Suprapubic skin (tissue), 4 donors: ENCODE measurements around the gene SND1. TPM values are rescaled to one million over a fixed set of nuclear protein-coding genes. Genes with fewer than 3 reads are reported as not detected.

Experiments
- DNase-seq, 2 donors: peaks; one replicate each; pipeline ENCODE4 v3.0.0-alpha.2; 2019; ENCODE audit warnings: low spot score in 2 of 2
- H3K27ac ChIP-seq: fragments of 200-600 bp; sonication (generic); one replicate; pipeline ENCODE4 v1.5.1; 2019
- H3K27me3 ChIP-seq: fragments of 200-600 bp; sonication (generic); one replicate; pipeline ENCODE4 v1.5.1; 2019
- H3K36me3 ChIP-seq: fragments of 200-600 bp; sonication (generic); one replicate; pipeline ENCODE4 v1.5.1; 2019
- H3K4me1 ChIP-seq: fragments of 200-600 bp; sonication (generic); one replicate; pipeline ENCODE4 v1.5.1; 2019
- H3K4me3 ChIP-seq: fragments of 200-600 bp; sonication (generic); one replicate; pipeline ENCODE4 v1.5.1; 2019; ENCODE audit warnings: mild to moderate bottlenecking
- H3K9me3 ChIP-seq: fragments of 200-600 bp; sonication (generic); one replicate; pipeline ENCODE4 v1.5.1; 2019
- CTCF ChIP-seq, 2 donors: fragments of 200-600 bp in 1 of 2; fragments of 450-650 bp in 1 of 2; sonication (generic) in 1 of 2; IDR thresholded peaks; one replicate each; pipeline ENCODE4 v1.5.1; 2016 to 2019; ENCODE audit warnings: antibody characterized with exemption in 2 of 2, mild to moderate bottlenecking in 1 of 2, moderate library complexity in 1 of 2
- EP300 ChIP-seq: sonication (generic); formaldehyde crosslinking; IDR thresholded peaks from one replicate; pipeline ENCODE4 v1.6.1; 2017; ENCODE audit warnings: antibody characterized with exemption
- POLR2A ChIP-seq, 2 donors: fragments of 450-650 bp; IDR thresholded peaks; one replicate each; pipeline ENCODE4 v1.6.1; 2017; ENCODE audit warnings: antibody characterized with exemption in 2 of 2, mild to moderate bottlenecking in 2 of 2, moderate library complexity in 2 of 2
- POLR2AphosphoS5 ChIP-seq, 3 donors: sonication (generic); formaldehyde crosslinking; IDR thresholded peaks; one replicate each; pipeline ENCODE4 v1.6.1; 2017; ENCODE audit warnings: antibody characterized with exemption in 3 of 3
- WGBS: methylation state at CpG from one replicate; pipeline ENCODE4 v1.1.5; 2018; 5-methylcytosine and 5-hydroxymethylcytosine counted together
- total RNA-seq, 4 donors: library from RNA; depleted of rRNA; stranded (reverse); fragments of >200 nt; gene quantifications; one replicate each; pipeline ENCODE4 v1.1.0, GENCODE V29; 2016

The SND1 gene
- total RNA-seq, 4 donors from 2014 or later = 72.2 to 99.8 (median 77.2) TPM

- DNase-seq = no peak
- Histone ChIP-seq H3K9me3 (no peaks in the 10 kb centered on the region), H3K4me3 (no peak overlapping the region), H3K4me1 (peaks cover 5% of the 10 kb centered on the region), H3K27me3 (no peaks in the 10 kb centered on the region), H3K36me3 (peaks cover 27% of the 10 kb centered on the region), H3K27ac (no peak overlapping the region)
- 82% methylated on average over 3 of the region's 3 CpGs for WGBS
- TF ChIP-seq POLR2A (IDR thresholded peaks at IDR 0.05) = no peak
- no peak for TF ChIP-seq EP300
- no peak for TF ChIP-seq CTCF (IDR thresholded peaks at IDR 0.05)
- no peak for TF ChIP-seq POLR2AphosphoS5 (IDR thresholded peaks at IDR 0.05)
These were observed 275.3 kb downstream of the SND1 start for GRCh38 chr7:127927348-127927696.

GRCh38 chr7:127928222-127928621 is 276.2 kb downstream of the SND1 start:
- TF ChIP-seq POLR2AphosphoS5 (IDR thresholded peaks at IDR 0.05) (no peak), EP300 (no peak), CTCF (IDR thresholded peaks at IDR 0.05) (no peak), POLR2A (IDR thresholded peaks at IDR 0.05) (no peak)
- H3K27me3 ChIP-seq = no peaks in the 10 kb centered on the region
- H3K4me1 ChIP-seq = peaks cover 5% of the 10 kb centered on the region
- H3K4me3 ChIP-seq = no peak overlapping the region
- 100% methylated on average over 3 of the region's 3 CpGs for WGBS
- H3K36me3 ChIP-seq = peaks cover 27% of the 10 kb centered on the region
- no peak overlapping the region for H3K27ac ChIP-seq
- no peak for DNase-seq
- no peaks in the 10 kb centered on the region for H3K9me3 ChIP-seq

- Histone ChIP-seq H3K9me3 (no peaks in the 10 kb centered on the region), H3K27me3 (no peaks in the 10 kb centered on the region), H3K4me1 (peaks cover 5% of the 10 kb centered on the region), H3K4me3 (no peak overlapping the region), H3K36me3 (peaks cover 27% of the 10 kb centered on the region), H3K27ac (no peak overlapping the region)
- DNase-seq = no peak
- TF ChIP-seq CTCF (IDR thresholded peaks at IDR 0.05) (no peak), POLR2A (IDR thresholded peaks at IDR 0.05) (no peak)
- WGBS = 83% methylated on average over 6 of the region's 6 CpGs
These were observed 276.9 kb downstream of the SND1 start for GRCh38 chr7:127928852-127929251.

GRCh38 chr7:127930341-127931328 is 278.6 kb downstream of the SND1 start:
- no peak overlapping the region for H3K4me3 ChIP-seq
- H3K27ac ChIP-seq = no peak overlapping the region
- no peak for DNase-seq
- peaks cover 5% of the 10 kb centered on the region for H3K4me1 ChIP-seq
- WGBS = 96% methylated on average over 3 of the region's 3 CpGs
- no peak for TF ChIP-seq POLR2AphosphoS5 (IDR thresholded peaks at IDR 0.05)
- no peak for TF ChIP-seq EP300
- TF ChIP-seq POLR2A (IDR thresholded peaks at IDR 0.05) = no peak
- no peak for TF ChIP-seq CTCF (IDR thresholded peaks at IDR 0.05)
- no peaks in the 10 kb centered on the region for H3K27me3 ChIP-seq
- H3K36me3 ChIP-seq = peaks cover 27% of the 10 kb centered on the region
- H3K9me3 ChIP-seq = no peaks in the 10 kb centered on the region

- no peak for DNase-seq
- 100% methylated on average over 1 of the region's 1 CpG for WGBS
These were observed 280.1 kb downstream of the SND1 start for GRCh38 chr7:127932076-127932475.

More at GRCh38 chr7:127932076-127932475, 280.1 kb downstream of the SND1 start:
- TF ChIP-seq CTCF (IDR thresholded peaks at IDR 0.05) (no peak), POLR2A (IDR thresholded peaks at IDR 0.05) (no peak), POLR2AphosphoS5 (IDR thresholded peaks at IDR 0.05) (no peak), EP300 (no peak)
- Histone ChIP-seq H3K9me3 (no peaks in the 10 kb centered on the region), H3K4me3 (no peak overlapping the region), H3K4me1 (peaks cover under 1% of the 10 kb centered on the region), H3K36me3 (peaks cover 27% of the 10 kb centered on the region), H3K27ac (no peak overlapping the region), H3K27me3 (no peaks in the 10 kb centered on the region)
